Measurements from ENCODE around the gene PCCA. TPM values are rescaled to one million over a fixed set of nuclear protein-coding genes. Genes with fewer than 3 reads are reported as not detected.

The PCCA gene
- total and polyA plus RNA-seq, 2 experiments from 2014 or later: 41.9 to 46.6 TPM

DNA sequence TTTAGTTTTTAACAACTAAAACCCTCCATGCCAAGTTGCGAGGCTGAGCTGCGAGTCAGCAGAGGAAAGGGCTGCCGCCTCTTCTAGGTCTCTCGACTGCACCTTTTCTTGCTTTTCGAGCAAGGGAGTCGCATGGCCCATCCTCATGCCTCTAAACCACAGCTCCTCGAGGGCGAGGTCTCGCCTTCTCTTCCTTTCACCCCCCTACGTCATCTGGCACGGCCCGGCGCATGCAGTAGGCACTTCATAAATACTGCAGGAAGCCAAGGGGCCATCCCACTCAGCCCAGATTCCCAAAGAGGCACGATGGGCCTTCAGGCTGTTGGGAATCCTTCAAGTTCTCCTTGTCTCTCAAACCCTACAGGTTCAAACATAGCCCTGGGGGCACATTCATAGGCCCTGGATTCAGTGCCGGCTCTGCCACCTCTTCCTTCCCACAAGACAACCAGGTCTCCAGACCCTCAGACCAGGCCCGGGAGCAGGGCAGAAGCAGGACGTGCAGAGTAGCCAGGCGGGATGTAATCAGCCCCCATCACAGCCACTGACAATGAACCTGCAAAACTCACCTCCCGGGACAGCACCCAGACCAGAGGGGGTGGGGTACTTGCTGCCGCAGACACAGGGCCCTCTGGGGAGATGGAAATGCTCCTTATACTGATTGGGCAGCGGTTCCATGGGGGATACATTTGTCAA lies 458.0 kb downstream of the PCCA start (continued):
- TF ChIP-seq ZNF331 (CRISPR knock-in tag; IDR thresholded peaks at IDR 0.05; ENCODE audit: low read depth): no peak
- no peak for TF ChIP-seq ZNF114 (CRISPR knock-in tag; IDR thresholded peaks at IDR 0.05)
- TF ChIP-seq CREB1 (CRISPR knock-in tag; IDR thresholded peaks at IDR 0.05; ENCODE audit: low read depth): no peak
- TF ChIP-seq POLR2AphosphoS5 (IDR thresholded peaks at IDR 0.05; ENCODE audit: low read depth): no peak
- no peak for TF ChIP-seq ETS1 (IDR thresholded peaks at IDR 0.05)
- TF ChIP-seq NANOG (IDR thresholded peaks at IDR 0.05; ENCODE audit: borderline replicate concordance): no peak
- TF ChIP-seq EZH2phosphoT487 (IDR thresholded peaks at IDR 0.05; ENCODE audit: unreplicated experiment): no peak
- TF ChIP-seq EZH2 (IDR thresholded peaks at IDR 0.05; ENCODE audit: low read depth, unreplicated experiment): no peak
- no peak for TF ChIP-seq STAT1 (IDR thresholded peaks at IDR 0.05; ENCODE audit: unreplicated experiment)

- Mint-ChIP-seq H3K36me3 (ENCODE audit: low read depth) (no peaks in the 10 kb centered on the region), H3K27ac (no peak overlapping the region), H3K4me1 (peaks cover 11% of the 10 kb centered on the region), H3K9me3 (no peaks in the 10 kb centered on the region), H3K27me3 (ENCODE audit: insufficient read depth, low read depth, poor library complexity) (peaks cover 7% of the 10 kb centered on the region), H3K4me3 (no peak overlapping the region)
- Histone ChIP-seq H3K4me3 (no peak overlapping the region), H3K79me2 (replicated peaks; ENCODE audit: insufficient read depth) (no peaks in the 10 kb centered on the region), H3K4me1 (ENCODE audit: insufficient read depth) (no peaks in the 10 kb centered on the region), H2AFZ (no peak overlapping the region), H3K9me2 (ENCODE audit: insufficient read depth) (no peaks in the 10 kb centered on the region), H3F3A (replicated peaks; ENCODE audit: low read depth) (no peaks in the 10 kb centered on the region; the same call in 1 of the 2 replicates), H3K27me3 (ENCODE audit: insufficient read depth) (no peaks in the 10 kb centered on the region), H3K27ac (ENCODE audit: low read depth) (no peak overlapping the region), H3K36me3 (ENCODE audit: insufficient read depth) (no peaks in the 10 kb centered on the region), H4K20me1 (replicated peaks; ENCODE audit: insufficient read depth) (no peaks in the 10 kb centered on the region), H3K4me2 (no peak overlapping the region)
- no peak for TF ChIP-seq EZH2 (IDR thresholded peaks at IDR 0.05; ENCODE audit: low read depth, unreplicated experiment)
- ATAC-seq (no peak), DNase-seq (ENCODE audit: low spot score) (no peak)
Measured at GRCh38 chr13:100547791-100548201, 458.9 kb downstream of the PCCA start.

DNA sequence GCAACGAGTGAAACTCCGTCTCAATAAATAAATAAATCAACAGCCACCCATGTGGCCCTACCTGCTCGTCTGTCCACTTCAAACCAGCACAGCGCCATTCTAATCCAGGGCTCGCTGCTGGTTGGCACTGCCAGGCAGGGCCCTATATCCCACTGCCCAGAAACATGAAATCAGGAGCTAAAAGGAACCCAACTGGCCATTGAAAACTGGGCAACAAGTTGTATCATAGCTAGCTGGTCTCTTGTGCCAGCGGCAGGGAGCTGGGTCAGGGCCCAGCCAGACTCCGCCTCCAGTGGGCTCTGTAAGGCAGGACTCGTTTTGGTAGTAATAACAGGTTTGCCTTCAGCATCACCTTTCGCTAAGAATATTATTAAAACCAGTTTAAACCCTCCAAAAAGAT lies 460.4 kb downstream of the PCCA start:
- no peaks in the 10 kb centered on the region for H3K27me3 ChIP-seq (ENCODE audit: insufficient read depth)
- H3K4me1 ChIP-seq (ENCODE audit: insufficient read depth): no peaks in the 10 kb centered on the region
- H3K4me3 Mint-ChIP-seq: no peak overlapping the region
- H3K27ac ChIP-seq (ENCODE audit: low read depth): no peak overlapping the region
- DNase-seq (ENCODE audit: low spot score): no peak
- H3F3A ChIP-seq (replicated peaks; ENCODE audit: low read depth): no peaks in the 10 kb centered on the region
- no peaks in the 10 kb centered on the region for H3K36me3 Mint-ChIP-seq (ENCODE audit: low read depth)
- no peak overlapping the region for H3K4me3 ChIP-seq
- no peak for ATAC-seq
- peaks cover 4% of the 10 kb centered on the region for H3K27me3 Mint-ChIP-seq (ENCODE audit: insufficient read depth, low read depth, poor library complexity)
- H3K36me3 ChIP-seq (ENCODE audit: insufficient read depth): no peaks in the 10 kb centered on the region
- no peaks in the 10 kb centered on the region for H3K79me2 ChIP-seq (replicated peaks; ENCODE audit: insufficient read depth)
- no peak overlapping the region for H3K27ac Mint-ChIP-seq
- no peak overlapping the region for H2AFZ ChIP-seq
- no peaks in the 10 kb centered on the region for H4K20me1 ChIP-seq (replicated peaks; ENCODE audit: insufficient read depth)
- H3K4me2 ChIP-seq: no peak overlapping the region
- TF ChIP-seq, protein P1, sequence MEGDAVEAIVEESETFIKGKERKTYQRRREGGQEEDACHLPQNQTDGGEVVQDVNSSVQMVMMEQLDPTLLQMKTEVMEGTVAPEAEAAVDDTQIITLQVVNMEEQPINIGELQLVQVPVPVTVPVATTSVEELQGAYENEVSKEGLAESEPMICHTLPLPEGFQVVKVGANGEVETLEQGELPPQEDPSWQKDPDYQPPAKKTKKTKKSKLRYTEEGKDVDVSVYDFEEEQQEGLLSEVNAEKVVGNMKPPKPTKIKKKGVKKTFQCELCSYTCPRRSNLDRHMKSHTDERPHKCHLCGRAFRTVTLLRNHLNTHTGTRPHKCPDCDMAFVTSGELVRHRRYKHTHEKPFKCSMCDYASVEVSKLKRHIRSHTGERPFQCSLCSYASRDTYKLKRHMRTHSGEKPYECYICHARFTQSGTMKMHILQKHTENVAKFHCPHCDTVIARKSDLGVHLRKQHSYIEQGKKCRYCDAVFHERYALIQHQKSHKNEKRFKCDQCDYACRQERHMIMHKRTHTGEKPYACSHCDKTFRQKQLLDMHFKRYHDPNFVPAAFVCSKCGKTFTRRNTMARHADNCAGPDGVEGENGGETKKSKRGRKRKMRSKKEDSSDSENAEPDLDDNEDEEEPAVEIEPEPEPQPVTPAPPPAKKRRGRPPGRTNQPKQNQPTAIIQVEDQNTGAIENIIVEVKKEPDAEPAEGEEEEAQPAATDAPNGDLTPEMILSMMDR (conservative IDR thresholded peaks at IDR 0.05; ENCODE audit: low read depth in 2 of 2): no peak
- TF ChIP-seq NANOG (IDR thresholded peaks at IDR 0.05; ENCODE audit: borderline replicate concordance) (no peak), JUNB (IDR thresholded peaks at IDR 0.05; ENCODE audit: unreplicated experiment) (no peak), POLR2AphosphoS5 (IDR thresholded peaks at IDR 0.05; ENCODE audit: low read depth) (no peak), ETS1 (IDR thresholded peaks at IDR 0.05) (no peak)
- TF ChIP-seq, protein P2, sequence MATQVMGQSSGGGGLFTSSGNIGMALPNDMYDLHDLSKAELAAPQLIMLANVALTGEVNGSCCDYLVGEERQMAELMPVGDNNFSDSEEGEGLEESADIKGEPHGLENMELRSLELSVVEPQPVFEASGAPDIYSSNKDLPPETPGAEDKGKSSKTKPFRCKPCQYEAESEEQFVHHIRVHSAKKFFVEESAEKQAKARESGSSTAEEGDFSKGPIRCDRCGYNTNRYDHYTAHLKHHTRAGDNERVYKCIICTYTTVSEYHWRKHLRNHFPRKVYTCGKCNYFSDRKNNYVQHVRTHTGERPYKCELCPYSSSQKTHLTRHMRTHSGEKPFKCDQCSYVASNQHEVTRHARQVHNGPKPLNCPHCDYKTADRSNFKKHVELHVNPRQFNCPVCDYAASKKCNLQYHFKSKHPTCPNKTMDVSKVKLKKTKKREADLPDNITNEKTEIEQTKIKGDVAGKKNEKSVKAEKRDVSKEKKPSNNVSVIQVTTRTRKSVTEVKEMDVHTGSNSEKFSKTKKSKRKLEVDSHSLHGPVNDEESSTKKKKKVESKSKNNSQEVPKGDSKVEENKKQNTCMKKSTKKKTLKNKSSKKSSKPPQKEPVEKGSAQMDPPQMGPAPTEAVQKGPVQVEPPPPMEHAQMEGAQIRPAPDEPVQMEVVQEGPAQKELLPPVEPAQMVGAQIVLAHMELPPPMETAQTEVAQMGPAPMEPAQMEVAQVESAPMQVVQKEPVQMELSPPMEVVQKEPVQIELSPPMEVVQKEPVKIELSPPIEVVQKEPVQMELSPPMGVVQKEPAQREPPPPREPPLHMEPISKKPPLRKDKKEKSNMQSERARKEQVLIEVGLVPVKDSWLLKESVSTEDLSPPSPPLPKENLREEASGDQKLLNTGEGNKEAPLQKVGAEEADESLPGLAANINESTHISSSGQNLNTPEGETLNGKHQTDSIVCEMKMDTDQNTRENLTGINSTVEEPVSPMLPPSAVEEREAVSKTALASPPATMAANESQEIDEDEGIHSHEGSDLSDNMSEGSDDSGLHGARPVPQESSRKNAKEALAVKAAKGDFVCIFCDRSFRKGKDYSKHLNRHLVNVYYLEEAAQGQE (IDR thresholded peaks at IDR 0.05; ENCODE audit: unreplicated experiment): no peak
- H3K9me2 ChIP-seq (ENCODE audit: insufficient read depth): no peaks in the 10 kb centered on the region
- H3K4me1 Mint-ChIP-seq: peaks cover 8% of the 10 kb centered on the region
- no peaks in the 10 kb centered on the region for H3K9me3 Mint-ChIP-seq

Data from GM23338 (cell line).